Body of pancreas (tissue), 4 donors: ENCODE results near the gene RPL35A.

Source experiments
- POLR2A ChIP-seq, 3 donors: fragments of 450-650 bp; IDR thresholded peaks; one replicate each; pipeline ENCODE4 v1.6.1; 2016; ENCODE audit warnings: antibody characterized with exemption in 3 of 3, mild to moderate bottlenecking in 2 of 3
- TF ChIP-seq, protein P1 (sequence below), 7 experiments: fragments of 450-650 bp in 4 of 7; fragments of 200-600 bp in 3 of 7; sonication (generic) in 3 of 7; IDR thresholded peaks; one replicate each; pipeline ENCODE4 v1.5.1; 2016 to 2019; ENCODE audit warnings: antibody characterized with exemption in 7 of 7

DNA sequence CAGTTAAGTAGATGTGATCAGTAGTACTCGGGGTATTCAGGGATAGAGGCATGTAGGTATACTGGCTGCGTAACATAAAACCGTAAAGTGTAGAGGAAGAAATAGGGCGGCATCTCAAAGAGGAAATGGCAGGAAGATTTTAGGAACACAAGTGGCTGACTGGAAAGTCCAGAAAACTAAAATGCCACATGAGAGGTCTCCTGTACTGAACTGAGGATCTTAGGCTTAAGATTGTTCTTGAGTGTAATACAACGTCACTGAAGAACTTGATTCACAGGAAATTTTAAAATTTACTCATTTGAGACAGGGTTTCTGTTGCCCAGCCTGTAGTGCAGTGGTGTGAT is 7.8 kb downstream of the RPL35A start:
- TF ChIP-seq, protein P1, sequence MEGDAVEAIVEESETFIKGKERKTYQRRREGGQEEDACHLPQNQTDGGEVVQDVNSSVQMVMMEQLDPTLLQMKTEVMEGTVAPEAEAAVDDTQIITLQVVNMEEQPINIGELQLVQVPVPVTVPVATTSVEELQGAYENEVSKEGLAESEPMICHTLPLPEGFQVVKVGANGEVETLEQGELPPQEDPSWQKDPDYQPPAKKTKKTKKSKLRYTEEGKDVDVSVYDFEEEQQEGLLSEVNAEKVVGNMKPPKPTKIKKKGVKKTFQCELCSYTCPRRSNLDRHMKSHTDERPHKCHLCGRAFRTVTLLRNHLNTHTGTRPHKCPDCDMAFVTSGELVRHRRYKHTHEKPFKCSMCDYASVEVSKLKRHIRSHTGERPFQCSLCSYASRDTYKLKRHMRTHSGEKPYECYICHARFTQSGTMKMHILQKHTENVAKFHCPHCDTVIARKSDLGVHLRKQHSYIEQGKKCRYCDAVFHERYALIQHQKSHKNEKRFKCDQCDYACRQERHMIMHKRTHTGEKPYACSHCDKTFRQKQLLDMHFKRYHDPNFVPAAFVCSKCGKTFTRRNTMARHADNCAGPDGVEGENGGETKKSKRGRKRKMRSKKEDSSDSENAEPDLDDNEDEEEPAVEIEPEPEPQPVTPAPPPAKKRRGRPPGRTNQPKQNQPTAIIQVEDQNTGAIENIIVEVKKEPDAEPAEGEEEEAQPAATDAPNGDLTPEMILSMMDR (IDR thresholded peaks at IDR 0.05) = no peak
- TF ChIP-seq POLR2A (IDR thresholded peaks at IDR 0.05) = peak in 1 of 3 donors; percentile 1
